Kidney epithelial cell (primary cell): ENCODE results near the gene PTPRZ1. TPM values are rescaled to one million over a fixed set of nuclear protein-coding genes. Genes with fewer than 3 reads are reported as not detected.

Source experiments
- DNase-seq: peaks from one replicate; pipeline ENCODE4 v3.0.0-alpha.2; 2010; ENCODE audit warnings: low read depth
- H3K27me3 ChIP-seq: 2 replicates; pipeline ENCODE4 v1.6.0; 2011; ENCODE audit warnings: low read length; ENCODE audit not compliant: control insufficient read depth, insufficient read depth
- H3K36me3 ChIP-seq: 2 replicates; pipeline ENCODE4 v1.5.1; 2011; ENCODE audit warnings: low read length; ENCODE audit not compliant: control insufficient read depth, insufficient read depth
- H3K4me3 ChIP-seq: 2 replicates; pipeline ENCODE4 v1.5.1; 2011; ENCODE audit warnings: low read depth, mild to moderate bottlenecking, control low read depth, low read length
- CTCF ChIP-seq: IDR thresholded peaks from 2 replicates; pipeline ENCODE4 v1.5.1; 2011; ENCODE audit warnings: mild to moderate bottlenecking, moderate library complexity, low read length, control low read depth, inconsistent platforms; ENCODE audit not compliant: insufficient read depth, poor library complexity, severe bottlenecking
- total RNA-seq: library from RNA; depleted of rRNA; stranded (reverse); fragments of >200 nt; gene quantifications from 2 replicates; pipeline ENCODE4 v1.2.3, GENCODE V29; 2015

PTPRZ1 gene
- total RNA-seq, 1 donor from 2014 or later = 0.04 TPM

GRCh38 chr7:121879544-121879943, 6.6 kb downstream of the PTPRZ1 start:
- no peak for DNase-seq
- no peak for TF ChIP-seq CTCF
- Histone ChIP-seq H3K27me3 (no peaks in the 10 kb centered on the region), H3K36me3 (no peaks in the 10 kb centered on the region), H3K4me3 (no peak overlapping the region)

GRCh38 chr7:121882731-121883130, 9.8 kb downstream of the PTPRZ1 start:
- no peak for TF ChIP-seq CTCF
- Histone ChIP-seq H3K27me3 (no peaks in the 10 kb centered on the region), H3K4me3 (no peak overlapping the region), H3K36me3 (no peaks in the 10 kb centered on the region)
- no peak for DNase-seq

GRCh38 chr7:121885166-121885920, 12.4 kb downstream of the PTPRZ1 start:
- no peaks in the 10 kb centered on the region for H3K36me3 ChIP-seq
- DNase-seq = no peak
- no peak overlapping the region for H3K4me3 ChIP-seq
- H3K27me3 ChIP-seq = no peaks in the 10 kb centered on the region
- no peak for TF ChIP-seq CTCF

GRCh38 chr7:121887634-121888033, 14.7 kb downstream of the PTPRZ1 start:
- no peak for TF ChIP-seq CTCF
- H3K4me3 ChIP-seq = no peak overlapping the region
- H3K36me3 ChIP-seq = no peaks in the 10 kb centered on the region
- no peaks in the 10 kb centered on the region for H3K27me3 ChIP-seq
- no peak for DNase-seq

GRCh38 chr7:121890833-121891232, 17.9 kb downstream of the PTPRZ1 start:
- Histone ChIP-seq H3K36me3 (no peaks in the 10 kb centered on the region), H3K27me3 (no peaks in the 10 kb centered on the region), H3K4me3 (no peak overlapping the region)
- TF ChIP-seq CTCF = no peak
- no peak for DNase-seq

- no peak for TF ChIP-seq CTCF
- no peak overlapping the region for H3K4me3 ChIP-seq
- no peak for DNase-seq
- H3K27me3 ChIP-seq = no peaks in the 10 kb centered on the region
- no peaks in the 10 kb centered on the region for H3K36me3 ChIP-seq
These were observed 18.8 kb downstream of the PTPRZ1 start for GRCh38 chr7:121891731-121892130.
